Esophagus squamous epithelium (tissue), 4 donors: ENCODE data around the gene KMT2A.
A peak's percentile ranks its signal among the peaks of the same experiment; 100 is the strongest.

Experiments
- POLR2A ChIP-seq, 4 donors: fragments of 450-650 bp; IDR thresholded peaks; one replicate each; pipeline ENCODE4 v1.6.1; 2017; ENCODE audit warnings: antibody characterized with exemption in 4 of 4, mild to moderate bottlenecking in 4 of 4, moderate library complexity in 3 of 4
- TF ChIP-seq, protein P1 (sequence below), 6 experiments: fragments of 450-650 bp in 4 of 6; fragments of 200-600 bp in 2 of 6; sonication (generic) in 2 of 6; IDR thresholded peaks; one replicate each; pipeline ENCODE4 v1.5.1; 2016 to 2019; ENCODE audit warnings: antibody characterized with exemption in 6 of 6, mild to moderate bottlenecking in 4 of 6, moderate library complexity in 4 of 6

DNA sequence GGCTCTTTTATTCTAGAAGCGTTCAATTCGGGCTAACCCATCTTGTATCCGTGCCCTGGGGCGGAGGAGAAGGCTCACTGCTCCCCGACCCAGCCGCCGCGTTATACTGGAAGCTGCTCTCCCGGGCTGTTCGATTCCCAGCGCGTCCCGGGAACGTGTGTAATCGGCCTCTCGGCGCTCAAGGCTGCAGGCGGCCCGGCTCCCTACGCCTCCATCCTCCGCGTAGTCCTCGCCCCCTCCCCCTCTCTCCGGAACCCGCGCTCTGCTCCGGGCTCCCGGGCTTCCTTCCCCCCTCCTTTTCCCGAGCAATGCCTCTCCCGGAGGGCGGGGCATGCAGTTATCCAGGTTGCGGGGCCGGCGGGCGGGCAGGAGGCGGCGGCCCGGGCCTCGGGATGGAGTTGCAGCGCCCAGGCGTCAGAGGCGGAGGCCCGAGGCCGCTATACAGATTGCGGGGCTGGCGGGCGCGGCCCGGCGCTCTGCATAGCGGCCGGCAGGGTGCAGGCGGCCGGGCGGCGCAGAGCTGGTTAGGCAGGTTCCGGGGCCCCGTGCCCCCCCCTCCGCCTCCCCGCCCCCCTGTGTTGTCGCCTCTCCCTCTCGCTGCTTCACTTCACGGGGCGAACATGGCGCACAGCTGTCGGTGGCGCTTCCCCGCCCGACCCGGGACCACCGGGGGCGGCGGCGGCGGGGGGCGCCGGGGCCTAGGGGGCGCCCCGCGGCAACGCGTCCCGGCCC, at the start of gene KMT2A:
- TF ChIP-seq POLR2A (IDR thresholded peaks at IDR 0.05): peak in 1 of 4 donors; percentile 33
- TF ChIP-seq, protein P1, sequence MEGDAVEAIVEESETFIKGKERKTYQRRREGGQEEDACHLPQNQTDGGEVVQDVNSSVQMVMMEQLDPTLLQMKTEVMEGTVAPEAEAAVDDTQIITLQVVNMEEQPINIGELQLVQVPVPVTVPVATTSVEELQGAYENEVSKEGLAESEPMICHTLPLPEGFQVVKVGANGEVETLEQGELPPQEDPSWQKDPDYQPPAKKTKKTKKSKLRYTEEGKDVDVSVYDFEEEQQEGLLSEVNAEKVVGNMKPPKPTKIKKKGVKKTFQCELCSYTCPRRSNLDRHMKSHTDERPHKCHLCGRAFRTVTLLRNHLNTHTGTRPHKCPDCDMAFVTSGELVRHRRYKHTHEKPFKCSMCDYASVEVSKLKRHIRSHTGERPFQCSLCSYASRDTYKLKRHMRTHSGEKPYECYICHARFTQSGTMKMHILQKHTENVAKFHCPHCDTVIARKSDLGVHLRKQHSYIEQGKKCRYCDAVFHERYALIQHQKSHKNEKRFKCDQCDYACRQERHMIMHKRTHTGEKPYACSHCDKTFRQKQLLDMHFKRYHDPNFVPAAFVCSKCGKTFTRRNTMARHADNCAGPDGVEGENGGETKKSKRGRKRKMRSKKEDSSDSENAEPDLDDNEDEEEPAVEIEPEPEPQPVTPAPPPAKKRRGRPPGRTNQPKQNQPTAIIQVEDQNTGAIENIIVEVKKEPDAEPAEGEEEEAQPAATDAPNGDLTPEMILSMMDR (IDR thresholded peaks at IDR 0.05): peak in 5 of 6 experiments; percentile 25 to 99 (median 82)
